Measurements from ENCODE around the gene FAM83C. TPM values are rescaled to one million over a fixed set of nuclear protein-coding genes. Genes with fewer than 3 reads are reported as not detected.

Gene FAM83C
- total RNA-seq, 1 experiment from 2014 or later: not detected

DNA sequence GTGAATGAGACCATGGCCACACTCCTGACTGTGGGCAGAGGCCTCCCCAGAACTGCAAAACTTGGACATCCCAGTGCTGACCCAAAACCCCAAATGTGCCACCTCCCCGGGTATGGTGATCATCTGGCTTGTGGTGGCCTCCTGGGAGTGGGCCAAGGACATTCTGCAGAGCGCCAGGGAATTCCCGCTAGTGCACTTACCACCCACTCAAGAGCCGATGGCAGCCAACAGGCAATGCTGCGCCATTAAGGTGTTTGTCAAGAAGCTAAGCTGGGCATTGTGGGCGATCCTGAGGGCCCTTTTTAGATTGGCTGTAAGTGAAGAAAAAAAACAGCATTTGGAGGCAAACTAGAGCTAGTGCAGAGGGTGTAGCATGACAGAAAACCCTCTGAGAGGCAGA, 56.3 kb downstream of the FAM83C start:
- DNase-seq: no peak
- no TSS peak for BruUV-seq (replicated peaks)
- POLR2A ChIA-PET (ENCODE audit: unreplicated experiment): no interaction called here
- TF ChIP-seq EZH2phosphoT487 (IDR thresholded peaks at IDR 0.05; ENCODE audit: borderline replicate concordance, low read length) (no peak), EZH2 (IDR thresholded peaks at IDR 0.05; ENCODE audit: low read length, unreplicated experiment) (no peak)
- TF ChIP-seq, protein P1, sequence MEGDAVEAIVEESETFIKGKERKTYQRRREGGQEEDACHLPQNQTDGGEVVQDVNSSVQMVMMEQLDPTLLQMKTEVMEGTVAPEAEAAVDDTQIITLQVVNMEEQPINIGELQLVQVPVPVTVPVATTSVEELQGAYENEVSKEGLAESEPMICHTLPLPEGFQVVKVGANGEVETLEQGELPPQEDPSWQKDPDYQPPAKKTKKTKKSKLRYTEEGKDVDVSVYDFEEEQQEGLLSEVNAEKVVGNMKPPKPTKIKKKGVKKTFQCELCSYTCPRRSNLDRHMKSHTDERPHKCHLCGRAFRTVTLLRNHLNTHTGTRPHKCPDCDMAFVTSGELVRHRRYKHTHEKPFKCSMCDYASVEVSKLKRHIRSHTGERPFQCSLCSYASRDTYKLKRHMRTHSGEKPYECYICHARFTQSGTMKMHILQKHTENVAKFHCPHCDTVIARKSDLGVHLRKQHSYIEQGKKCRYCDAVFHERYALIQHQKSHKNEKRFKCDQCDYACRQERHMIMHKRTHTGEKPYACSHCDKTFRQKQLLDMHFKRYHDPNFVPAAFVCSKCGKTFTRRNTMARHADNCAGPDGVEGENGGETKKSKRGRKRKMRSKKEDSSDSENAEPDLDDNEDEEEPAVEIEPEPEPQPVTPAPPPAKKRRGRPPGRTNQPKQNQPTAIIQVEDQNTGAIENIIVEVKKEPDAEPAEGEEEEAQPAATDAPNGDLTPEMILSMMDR (conservative IDR thresholded peaks at IDR 0.05; ENCODE audit: low read depth, low read length): no peak
- no peak for ATAC-seq
- H3K4me1 ChIP-seq (ENCODE audit: insufficient read depth, low read length): no peaks in the 10 kb centered on the region
- no peaks in the 10 kb centered on the region for H4K20me1 ChIP-seq (ENCODE audit: low read length)
- H3F3A ChIP-seq (ENCODE audit: low read length, unreplicated experiment): no peaks in the 10 kb centered on the region
- H3K9ac ChIP-seq (ENCODE audit: low read length): no peak overlapping the region
- H2AFZ ChIP-seq (ENCODE audit: low read length): no peak overlapping the region
- no peaks in the 10 kb centered on the region for H3K36me3 ChIP-seq (ENCODE audit: low read depth, low read length)
- CTCF ChIA-PET: no interaction called here
- no peak overlapping the region for H3K4me3 ChIP-seq (ENCODE audit: low read length)
- H3K79me2 ChIP-seq (ENCODE audit: low read length): no peaks in the 10 kb centered on the region
- H3K9me2 ChIP-seq (replicated peaks; ENCODE audit: low read length): no peaks in the 10 kb centered on the region
- no peaks in the 10 kb centered on the region for H3K9me3 ChIP-seq (ENCODE audit: low read length)
- H3K27ac ChIP-seq (ENCODE audit: low read length): no peak overlapping the region
- no peaks in the 10 kb centered on the region for H3K27me3 ChIP-seq (ENCODE audit: low read length)
- intact Hi-C loops (cut with micrococcal nuclease): no loop called here
- H3K4me2 ChIP-seq (ENCODE audit: low read length): no peak overlapping the region

Other genes starting within 250 kb of the FAM83C start
- 46.9 and 52.6 TPM in 2 replicates for gene TRPC4AP, start 199.6 kb downstream of the FAM83C start, total RNA-seq (2014; rRNA removed)
- 22.2 and 28.5 TPM in 2 replicates for gene EDEM2, start 145.1 kb downstream of the FAM83C start, total RNA-seq (2014; rRNA removed)
- gene PROCR, start 120.4 kb downstream of the FAM83C start, total RNA-seq (2014; rRNA removed): 45.4 and 55.7 TPM in 2 replicates
- 0.52 and 0.91 TPM in 2 replicates for gene MMP24, start 65.7 kb downstream of the FAM83C start, total RNA-seq (2014; rRNA removed)
- gene MMP24OS, start 14.3 kb downstream of the FAM83C start, total RNA-seq (2014; rRNA removed): 19.5 and 22.7 TPM in 2 replicates
- 292 and 294 TPM in 2 replicates for gene EIF6, start 7.7 kb downstream of the FAM83C start, total RNA-seq (2014; rRNA removed)
- 36.4 and 38.1 TPM in 2 replicates for gene UQCC1, start 119.5 kb upstream of the FAM83C start, total RNA-seq (2014; rRNA removed)
- not detected in 2 replicates for gene GDF5, start 145.8 kb upstream of the FAM83C start, total RNA-seq (2014; rRNA removed)
- 52.5 and 75.0 TPM in 2 replicates for gene CEP250, start 163.2 kb upstream of the FAM83C start, total RNA-seq (2014; rRNA removed)
- gene C20orf173, start 237.2 kb upstream of the FAM83C start, total RNA-seq (2014; rRNA removed): not detected in 2 replicates
- 284 and 376 TPM in 2 replicates for gene ERGIC3, start 249.7 kb upstream of the FAM83C start, total RNA-seq (2014; rRNA removed)